Activated CD4-positive, CD25-positive, alpha-beta regulatory T cell treated with anti-CD3 and anti-CD28 coated beads, Interleukin-2, amount 50 U/mL, for 16 hours (primary cell): ENCODE data around the gene FLACC1.
"Not testable (repeated sequence)": the region's sequence is repeated elsewhere in the genome, so short reads cannot be mapped to it uniquely, and the experiment has no call there.

Experiments used
- DNase-seq: peaks from one replicate; pipeline ENCODE4 v3.0.0-alpha.2; 2020; ENCODE audit warnings: low read depth, low spot score

FLACC1 gene

DNA sequence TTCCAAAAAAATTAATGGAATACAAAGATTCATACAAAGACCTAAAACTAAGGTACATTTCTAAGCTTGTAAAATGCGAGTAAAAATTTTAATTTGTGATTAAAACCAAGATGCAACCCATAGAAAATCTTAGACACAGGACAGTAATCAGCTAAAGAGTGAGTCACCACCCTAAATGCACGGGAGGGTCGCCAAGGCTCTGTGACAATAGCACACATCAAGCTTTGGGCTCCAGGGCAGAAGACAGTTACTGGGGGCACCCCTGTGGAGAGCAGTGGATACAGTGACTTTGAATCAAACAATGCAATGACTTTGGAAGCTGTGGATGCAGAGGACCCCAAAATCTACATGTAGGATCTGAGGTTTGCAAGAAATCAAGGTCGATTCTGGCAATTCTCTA, 7.5 kb downstream of the FLACC1 start:
- DNase-seq, result no peak

GRCh38 chr2:201348758-201349157, 8.4 kb downstream of the FLACC1 start:
- no peak for DNase-seq

GRCh38 chr2:201347138-201347537, 10.0 kb downstream of the FLACC1 start:
- DNase-seq, result no peak

GRCh38 chr2:201345625-201346213, 11.4 kb downstream of the FLACC1 start:
- DNase-seq, result no peak

DNA sequence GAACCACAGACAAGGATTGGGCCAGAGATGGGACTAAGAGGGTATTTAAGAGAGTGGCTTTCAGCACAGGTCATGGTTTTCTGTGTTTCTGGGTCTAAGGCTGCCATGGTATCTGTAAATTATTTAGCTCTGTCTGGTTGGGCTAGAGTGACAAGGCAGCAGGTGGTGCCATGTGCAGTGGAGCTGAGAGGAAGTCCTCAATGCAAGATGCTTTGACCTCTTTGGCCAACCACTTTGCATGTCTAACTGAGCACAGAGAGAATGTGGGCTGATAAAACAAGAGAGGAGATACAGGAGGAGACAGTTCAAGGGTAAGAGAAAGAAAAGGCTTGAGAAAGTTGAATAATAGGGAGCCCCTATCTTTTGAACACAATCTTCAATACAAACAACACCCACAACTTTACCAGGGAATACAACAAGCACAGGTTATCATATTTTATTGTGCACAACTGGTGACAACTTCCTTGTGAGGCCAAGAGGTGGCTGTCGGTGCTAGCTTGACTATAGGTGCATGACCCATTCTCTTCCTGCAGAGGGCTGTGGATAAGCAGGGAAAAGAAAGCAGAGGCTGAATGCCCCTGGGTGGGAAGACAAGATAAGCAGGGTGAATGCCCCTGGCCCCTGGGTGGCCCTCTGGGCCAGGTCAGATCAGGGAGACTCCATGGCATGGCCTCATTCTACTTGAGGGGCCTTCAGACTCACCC, 12.3 kb downstream of the FLACC1 start:
- DNase-seq, result no peak

- no peak for DNase-seq
Measured at GRCh38 chr2:201343559-201343958, 13.6 kb downstream of the FLACC1 start.

DNA sequence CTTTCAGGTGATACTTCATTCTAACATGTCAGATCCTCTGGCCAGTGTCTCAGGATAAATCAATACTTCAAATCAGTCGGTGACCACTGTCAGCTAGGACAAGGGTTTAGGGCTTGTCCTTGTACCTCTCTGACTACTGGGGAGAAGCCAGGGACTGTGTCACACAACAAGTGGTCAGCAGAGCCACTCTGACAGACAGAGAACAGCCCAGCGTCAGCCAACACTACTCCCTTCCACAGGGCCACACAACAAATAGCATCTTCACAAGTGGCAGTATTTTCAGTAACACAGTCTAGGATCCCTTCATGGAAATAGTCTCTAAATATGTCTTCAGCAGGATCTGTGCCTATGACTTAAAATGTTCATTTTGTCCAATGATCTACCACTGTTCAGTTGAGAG, 14.2 kb downstream of the FLACC1 start:
- no peak for DNase-seq

DNA sequence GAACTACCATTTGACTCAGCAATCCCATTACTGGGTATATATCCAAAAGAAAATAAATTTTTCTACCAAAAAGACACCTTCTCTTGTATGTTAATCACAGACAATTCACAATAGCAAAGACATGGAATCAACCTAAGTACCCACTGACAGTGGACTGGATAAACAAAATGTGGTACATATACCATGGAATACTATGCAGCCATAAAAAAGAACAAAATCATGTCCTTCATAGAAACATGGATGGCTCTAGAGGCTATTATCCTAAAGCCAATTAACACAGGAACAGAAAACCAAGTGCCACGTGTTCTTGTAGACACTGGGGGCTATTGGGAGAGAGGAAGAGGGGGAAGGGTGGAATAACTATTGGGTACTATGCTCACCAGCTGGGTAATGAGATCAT, 27.7 kb downstream of the FLACC1 start:
- DNase-seq, result no peak

DNA sequence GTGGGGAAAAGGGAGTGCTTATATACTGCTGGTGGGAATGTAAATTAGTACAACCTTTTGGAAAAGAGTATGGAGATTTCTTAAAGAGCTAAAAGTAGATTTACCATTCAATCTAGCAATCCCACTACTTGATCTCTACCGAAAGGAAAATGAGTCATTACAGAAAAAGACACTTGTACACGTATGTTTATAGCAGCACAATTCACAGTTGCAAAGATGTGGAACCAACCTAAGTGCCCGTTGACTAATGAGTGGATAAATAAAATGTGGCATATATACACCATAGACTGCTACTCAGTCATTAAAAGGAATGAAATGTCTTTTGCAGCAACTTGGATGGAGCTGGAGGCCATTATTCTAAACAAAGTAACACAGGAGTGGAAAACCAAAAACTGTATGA, 29.5 kb downstream of the FLACC1 start:
- DNase-seq, result no peak

- DNase-seq, result no peak
Measured at GRCh38 chr2:201322772-201323171, 34.4 kb downstream of the FLACC1 start.

DNA sequence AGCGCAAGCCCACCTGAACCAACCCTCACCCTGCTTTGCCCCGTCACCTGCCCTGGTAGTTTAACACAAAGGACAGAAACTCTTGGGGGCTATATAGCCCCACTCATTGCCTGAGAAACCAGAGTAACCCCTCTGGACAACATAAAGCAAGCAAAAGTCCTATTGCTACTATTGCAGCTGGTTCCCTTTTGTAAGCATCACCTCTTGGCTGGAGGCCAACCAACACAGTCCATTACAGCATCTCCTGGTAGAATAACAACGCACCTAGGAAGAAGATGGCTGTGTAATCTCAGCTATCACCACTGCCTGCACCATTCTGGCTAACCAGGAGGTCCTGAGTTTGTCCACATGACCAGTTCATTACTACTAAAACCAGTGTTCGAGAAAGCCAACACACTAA, 36.4 kb downstream of the FLACC1 start:
- no peak for DNase-seq

DNA sequence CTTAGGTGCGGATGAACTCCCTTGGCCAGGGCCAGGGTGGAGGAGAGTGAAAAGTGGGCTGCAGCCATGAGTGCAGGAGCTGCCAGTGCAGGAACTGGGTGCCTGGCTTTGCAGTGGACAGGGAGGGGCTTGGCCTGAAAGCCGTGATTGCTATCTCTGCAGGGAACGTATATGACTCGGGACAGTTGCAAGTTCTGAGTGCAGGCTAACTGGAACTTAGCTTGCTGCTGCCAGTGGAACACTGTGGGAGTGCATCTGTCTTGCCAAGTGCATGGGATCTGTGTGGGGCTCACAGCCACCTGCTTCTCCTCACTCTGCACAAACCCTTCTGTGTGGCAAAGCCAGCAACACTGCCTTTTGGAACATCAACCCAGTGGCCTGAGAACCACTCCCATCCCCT, 36.9 kb downstream of the FLACC1 start:
- no peak for DNase-seq

DNA sequence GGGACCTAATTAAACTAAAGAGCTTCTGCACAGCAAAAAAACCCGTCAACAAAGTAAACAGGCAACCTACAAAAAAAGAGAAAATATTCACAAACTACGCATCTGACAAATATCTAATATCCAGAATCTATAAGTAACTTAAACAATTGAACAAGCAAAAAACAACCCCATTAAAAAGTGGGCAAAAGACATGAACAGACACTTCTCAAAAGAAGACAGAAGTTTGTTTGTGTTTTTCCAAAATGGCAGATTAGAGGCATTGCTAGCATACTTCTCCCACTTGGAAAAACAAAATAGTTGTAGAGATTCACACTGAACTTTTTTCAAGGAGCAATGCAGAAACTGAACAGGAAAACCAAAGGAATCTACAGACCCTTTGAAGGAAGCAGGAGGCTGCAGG, 37.6 kb downstream of the FLACC1 start:
- no peak for DNase-seq

GRCh38 chr2:201313362-201313761, 43.8 kb downstream of the FLACC1 start:
- DNase-seq, result no peak

DNA sequence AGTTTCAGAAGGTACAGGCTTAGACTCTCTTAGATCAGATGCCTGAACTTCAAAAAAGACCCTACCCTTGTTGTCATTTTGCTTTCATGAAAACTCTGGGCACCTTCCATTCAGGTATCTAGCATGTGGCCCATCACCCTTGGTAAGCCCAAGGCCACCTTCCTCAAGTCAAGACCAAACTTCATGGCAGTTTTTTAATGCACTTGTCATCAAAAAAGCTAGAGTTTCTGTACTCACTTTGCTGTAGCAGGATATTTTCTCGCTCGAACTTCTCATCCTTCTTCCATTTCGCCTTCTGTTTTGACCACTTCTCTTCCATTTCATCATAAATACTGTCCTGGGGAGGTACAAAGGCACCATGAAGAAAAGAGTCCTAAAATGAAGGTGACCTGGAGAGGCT, 48.2 kb downstream of the FLACC1 start:
- no peak for DNase-seq

- no peak for DNase-seq
Measured at GRCh38 chr2:201307876-201308275, 49.3 kb downstream of the FLACC1 start.

GRCh38 chr2:201299929-201300328, 57.2 kb downstream of the FLACC1 start:
- DNase-seq, result not testable (repeated sequence)

DNA sequence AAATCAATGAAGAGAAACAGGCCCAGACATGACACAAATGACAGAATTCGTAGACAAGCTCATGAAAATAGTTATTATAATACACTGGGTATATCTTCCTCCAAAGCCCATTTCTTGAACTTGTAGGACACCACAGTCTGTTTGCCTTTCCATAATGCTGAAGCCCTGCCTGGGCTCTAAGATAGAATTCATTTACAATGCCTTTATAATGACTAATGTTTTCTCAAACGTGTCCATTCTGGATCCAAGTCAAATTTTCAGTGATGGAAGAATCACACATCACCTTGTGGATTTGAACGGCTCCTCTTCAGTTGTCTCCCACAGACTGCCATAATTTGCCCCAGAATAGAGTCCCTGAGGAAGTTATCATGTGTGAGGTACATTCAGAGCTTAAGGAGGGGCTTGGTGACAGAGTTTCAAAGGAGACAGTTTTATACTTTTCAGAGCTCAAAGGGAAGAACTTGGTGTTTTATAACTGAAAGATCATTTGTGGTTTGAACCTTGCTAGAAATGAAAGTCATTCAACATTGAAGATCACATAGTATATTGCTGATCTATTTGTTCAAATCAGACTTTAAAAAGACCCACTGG, 58.6 kb downstream of the FLACC1 start:
- no peak for DNase-seq

- not testable (repeated sequence) for DNase-seq
Measured at GRCh38 chr2:201290457-201291148, 66.5 kb downstream of the FLACC1 start.

DNA sequence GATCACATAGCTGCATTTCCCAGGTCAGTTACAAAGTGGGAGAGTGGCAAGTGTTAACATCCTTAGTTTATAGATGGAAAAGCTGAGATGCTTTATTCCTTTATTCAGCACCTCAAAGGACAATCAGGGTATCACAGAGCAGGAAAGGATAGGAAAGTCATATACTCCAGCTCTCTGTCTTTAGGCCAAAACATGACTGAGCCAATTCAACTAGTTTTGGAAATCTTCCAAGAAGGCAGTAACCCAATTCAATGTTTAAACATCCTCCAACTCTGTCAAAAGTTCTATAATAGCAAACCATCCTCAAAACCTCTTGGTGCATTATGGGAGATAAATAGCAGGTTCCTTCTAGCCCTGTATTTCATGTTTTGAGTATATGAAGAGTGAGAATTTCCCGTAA, 71.6 kb downstream of the FLACC1 start:
- DNase-seq, result no peak

GRCh38 chr2:201280191-201281040, 76.7 kb downstream of the FLACC1 start:
- no peak for DNase-seq

GRCh38 chr2:201279079-201279478, 78.1 kb downstream of the FLACC1 start:
- no peak for DNase-seq
